Kidney capillary endothelial cell (primary cell): ENCODE data around the gene STXBP3.
A peak's percentile ranks its signal among the peaks of the same experiment; 100 is the strongest.

Source experiments
- DNase-seq: peaks from one replicate; pipeline ENCODE4 v3.0.0-alpha.2; 2018; ENCODE audit warnings: low spot score

Gene STXBP3

DNA sequence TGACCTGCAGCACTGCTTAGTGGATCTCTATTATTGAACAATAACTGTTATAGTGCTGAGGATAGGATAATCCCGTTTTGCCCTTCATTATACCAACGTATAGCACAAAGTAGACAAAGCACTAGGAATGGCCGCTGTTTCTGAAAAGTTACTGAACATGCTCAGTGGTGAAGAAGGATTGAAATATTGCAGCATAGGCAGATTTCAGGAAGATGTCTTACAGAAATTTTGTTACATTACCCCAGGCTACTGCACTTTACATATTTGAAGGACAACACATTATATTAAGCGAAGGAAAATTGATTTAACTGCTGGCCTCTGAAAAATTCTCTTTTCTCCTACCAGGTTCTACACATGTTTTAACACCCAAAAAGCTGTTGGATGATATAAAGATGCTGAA, 62.0 kb downstream of the STXBP3 start:
- DNase-seq = no peak

- DNase-seq = no peak
Measured at GRCh38 chr1:108811611-108812010, 65.1 kb downstream of the STXBP3 start.

- no peak for DNase-seq
Measured at GRCh38 chr1:108813326-108813725, 66.9 kb downstream of the STXBP3 start.

GRCh38 chr1:108814343-108815125, 68.1 kb downstream of the STXBP3 start:
- DNase-seq = no peak

DNA sequence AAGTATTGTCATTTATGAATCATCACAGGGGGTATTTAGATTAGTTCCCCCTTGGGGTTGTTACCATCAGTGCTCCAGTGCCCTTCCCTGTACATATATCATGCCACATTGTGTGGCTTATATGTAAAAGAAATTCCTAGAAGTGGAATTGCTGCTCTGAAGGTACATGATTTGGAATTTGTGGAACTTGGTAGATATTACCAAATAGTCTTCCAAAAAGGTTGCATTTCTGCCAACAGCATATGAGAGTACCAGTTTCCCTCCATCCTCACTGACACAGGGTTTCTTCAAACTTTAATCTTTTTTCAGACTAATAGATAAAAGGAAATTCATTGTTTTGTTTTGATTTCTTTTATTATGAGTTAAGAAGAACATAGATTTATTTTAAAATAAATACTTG, 69.1 kb downstream of the STXBP3 start:
- no peak for DNase-seq

- peak; percentile 81 for DNase-seq
Measured at GRCh38 chr1:108816049-108816893, 69.8 kb downstream of the STXBP3 start.

DNA sequence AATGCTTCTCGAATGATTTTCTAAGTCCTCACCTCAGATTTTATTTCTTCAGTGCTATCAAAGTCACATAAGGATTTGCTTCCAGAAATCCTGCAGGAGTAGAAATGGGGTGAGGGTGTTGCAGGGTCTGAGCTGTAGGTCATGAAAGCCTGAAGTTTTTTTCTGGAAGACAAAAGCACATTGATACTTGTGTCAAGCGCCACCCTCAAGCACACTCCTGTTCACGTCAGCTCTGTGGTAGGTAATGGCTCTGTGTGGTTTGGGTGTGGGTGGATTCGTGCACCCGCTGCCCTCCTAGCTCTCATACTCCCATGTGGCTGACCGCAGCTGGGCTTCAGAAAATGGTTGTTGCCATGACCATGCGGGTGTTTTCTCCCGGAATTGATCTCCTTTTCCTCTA, 70.5 kb downstream of the STXBP3 start:
- DNase-seq = no peak

DNA sequence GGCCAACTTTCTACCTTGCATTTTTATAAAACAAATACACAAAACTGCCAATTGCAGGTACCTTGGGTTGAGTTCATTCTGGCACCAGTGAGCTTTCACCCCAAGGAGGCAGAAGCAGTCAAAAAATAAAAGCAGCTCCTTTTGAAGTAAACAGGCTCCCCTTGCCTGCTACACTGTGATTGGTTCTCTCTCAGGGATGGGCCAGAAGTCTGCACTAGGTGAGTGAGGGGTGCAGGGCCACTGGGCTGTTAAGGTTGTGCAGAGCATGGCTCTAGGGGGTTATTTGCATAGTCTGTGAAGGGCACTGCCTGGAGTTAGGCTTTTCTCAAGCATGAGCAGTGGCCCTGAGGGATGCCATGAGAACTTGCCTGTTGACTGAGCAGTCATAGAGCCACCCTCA, 71.3 kb downstream of the STXBP3 start:
- no peak for DNase-seq

DNA sequence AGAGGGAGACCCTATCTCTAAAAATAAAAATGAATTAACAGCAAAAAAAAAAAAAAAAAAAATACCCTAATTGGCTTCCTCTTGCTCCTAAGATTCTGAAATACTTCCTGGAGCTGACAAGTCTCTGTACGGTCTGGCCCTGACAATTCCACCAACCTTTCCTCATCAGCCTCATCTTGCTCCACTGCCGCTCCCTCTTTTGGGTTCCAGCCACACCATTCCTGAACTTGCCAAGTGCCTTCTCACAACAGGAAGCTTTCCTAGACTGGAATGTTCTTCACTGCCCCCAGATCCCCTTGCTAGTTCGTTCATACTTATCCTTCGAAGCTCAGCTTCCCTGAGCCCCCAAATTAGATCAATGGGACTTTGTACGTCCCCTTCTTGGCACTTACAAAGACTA, 73.4 kb downstream of the STXBP3 start:
- no peak for DNase-seq

DNA sequence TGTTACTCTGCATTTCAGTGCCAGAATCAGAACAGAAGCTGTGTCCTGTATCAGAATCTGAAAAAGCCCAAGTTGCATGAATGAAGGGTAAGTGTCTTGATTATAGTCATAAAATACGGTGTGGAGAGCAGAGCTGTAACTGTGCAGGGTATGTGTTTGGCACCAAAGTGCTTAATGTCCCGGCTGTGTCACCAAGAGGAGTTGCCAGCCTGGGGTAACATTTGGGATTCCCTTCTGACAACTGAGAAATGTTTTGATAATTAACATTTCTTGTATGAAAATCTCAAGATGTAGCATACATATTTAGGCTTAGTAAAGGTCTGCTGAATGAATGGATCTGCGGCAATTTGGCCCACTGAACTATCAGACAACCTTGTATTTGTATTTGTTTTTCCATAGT, 77.2 kb downstream of the STXBP3 start:
- DNase-seq = no peak

GRCh38 chr1:108824051-108824450, 77.6 kb downstream of the STXBP3 start:
- DNase-seq = no peak

GRCh38 chr1:108826081-108826635, 79.7 kb downstream of the STXBP3 start:
- DNase-seq = no peak

DNA sequence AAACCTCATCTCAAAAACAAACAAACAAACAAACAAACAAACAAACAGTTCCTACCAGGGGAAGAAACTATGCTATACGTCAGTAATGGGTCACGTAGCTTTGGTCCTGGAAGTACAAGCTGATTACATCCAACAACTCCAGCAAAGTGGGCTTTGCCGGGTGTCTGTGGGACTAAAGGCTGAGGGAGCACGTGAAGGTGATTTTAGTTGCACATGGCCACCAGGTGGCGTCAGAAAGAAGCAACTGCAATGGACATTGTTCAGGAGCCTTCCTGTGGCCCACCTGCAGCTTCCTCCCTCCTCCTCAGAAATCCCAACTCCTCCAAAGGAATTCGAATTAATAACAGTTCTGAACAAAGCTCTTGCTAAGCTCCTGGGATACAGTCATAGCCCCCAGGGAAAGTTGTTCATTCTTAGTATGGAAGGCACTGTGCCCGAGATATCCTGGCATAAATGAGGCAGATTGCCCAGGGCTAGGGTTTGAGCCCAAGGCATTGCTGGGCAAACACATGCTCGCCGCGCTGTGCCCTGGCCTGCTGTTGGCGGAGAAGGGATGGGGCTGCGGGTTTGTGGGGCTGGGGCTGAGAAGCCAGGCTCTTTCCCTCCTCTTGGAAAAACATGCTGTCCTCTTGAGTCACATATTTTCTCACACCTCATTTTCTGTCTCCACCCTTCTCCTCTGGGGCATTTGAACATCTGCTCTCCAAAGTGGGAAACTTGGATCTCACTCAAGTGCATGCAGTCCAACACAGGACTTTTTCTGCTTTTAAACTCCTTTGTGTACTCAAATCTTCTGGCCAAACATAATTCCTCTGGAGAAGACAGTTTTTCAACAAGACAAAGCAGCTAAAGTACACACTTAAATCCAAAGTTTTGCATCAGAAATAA, 81.8 kb downstream of the STXBP3 start:
- peak; percentile 48 for DNase-seq

DNA sequence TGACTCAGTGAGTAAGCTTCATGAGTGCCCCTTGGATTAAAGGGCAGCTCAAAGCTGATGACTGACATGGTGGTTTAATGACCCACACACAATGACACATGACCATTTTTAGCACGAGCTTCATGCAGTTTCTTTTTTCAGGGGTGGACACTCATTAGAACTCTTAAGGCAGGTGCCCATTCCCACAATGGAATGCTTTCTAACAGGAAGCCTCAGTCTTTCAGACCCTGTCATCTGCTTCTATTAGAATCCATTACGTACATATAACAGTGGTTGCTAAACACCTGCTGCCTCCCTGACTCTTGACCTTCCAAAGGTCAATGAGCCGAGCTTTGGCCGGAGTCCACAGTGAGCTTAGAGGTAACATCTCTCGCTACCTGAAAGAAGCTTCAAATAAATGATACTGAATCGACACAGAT, 83.0 kb downstream of the STXBP3 start:
- DNase-seq = peak; percentile 30

- peak; percentile 95 for DNase-seq
Measured at GRCh38 chr1:108830119-108831008, 83.9 kb downstream of the STXBP3 start.

GRCh38 chr1:108831225-108831624, 84.8 kb downstream of the STXBP3 start:
- DNase-seq = peak; percentile 92

- DNase-seq = no peak
Measured at GRCh38 chr1:108832929-108833328, 86.5 kb downstream of the STXBP3 start.

DNA sequence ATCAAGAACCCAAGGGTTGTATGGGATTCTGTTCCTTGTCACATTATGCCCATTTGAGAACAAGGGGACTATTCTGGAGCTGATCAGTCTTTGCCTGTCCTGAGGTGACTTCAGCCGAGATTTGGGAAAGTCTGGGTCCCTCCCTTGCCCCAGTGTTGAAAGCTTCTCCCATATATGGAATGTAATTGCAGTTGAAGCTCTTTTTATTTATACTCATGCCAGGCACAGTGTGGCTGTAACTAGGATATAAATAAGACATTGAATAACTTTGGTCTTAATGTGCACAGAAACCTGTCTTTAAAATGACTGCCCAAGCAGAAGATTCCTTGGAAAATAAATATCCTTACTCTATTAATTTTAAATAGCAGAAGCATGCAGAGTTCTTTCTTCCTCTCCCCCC, 95.2 kb downstream of the STXBP3 start:
- DNase-seq = no peak

- no peak for DNase-seq
Measured at GRCh38 chr1:108842525-108843181, 96.2 kb downstream of the STXBP3 start.

DNA sequence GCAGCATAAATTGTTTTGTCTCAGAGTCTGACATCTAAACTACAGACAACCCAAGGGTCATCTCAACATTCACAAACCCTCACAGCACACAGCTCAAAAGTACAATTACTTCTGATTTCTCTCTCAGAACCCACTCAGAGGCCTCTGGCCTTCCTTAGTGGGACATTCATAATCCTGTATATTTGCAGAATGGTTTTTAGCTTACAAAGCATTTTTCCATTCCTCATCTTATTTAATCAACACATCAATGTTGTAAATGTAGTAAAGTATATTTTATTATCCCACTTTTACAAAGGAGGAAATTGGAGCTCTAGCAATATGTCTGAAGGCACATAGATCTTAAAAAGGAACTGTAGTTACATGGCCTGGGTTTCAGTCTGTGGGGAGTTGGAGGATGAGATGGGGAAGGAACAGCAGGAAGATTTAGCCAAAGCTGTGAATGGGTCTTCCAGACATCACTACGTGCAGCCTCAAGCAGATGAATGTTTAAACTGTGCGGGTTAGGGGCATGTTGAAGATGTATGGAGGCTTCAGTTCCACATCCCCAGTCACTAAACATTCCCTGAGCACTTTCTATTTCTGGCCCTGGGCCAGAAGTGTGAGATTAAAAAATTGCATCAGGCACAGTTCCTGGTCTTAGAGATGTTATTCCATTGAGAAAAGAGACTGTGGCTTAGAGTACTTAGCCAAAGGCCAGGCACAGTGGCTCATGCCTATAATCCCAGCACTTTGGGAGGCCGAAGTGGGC, 97.1 kb downstream of the STXBP3 start:
- no peak for DNase-seq
